ENCODE data around the gene MYRFL.

- TF ChIP-seq GATA2 (IDR thresholded peaks at IDR 0.05; ENCODE audit: low read depth, low read length): no peak
- TF ChIP-seq GATA3 (IDR thresholded peaks at IDR 0.05; ENCODE audit: low read depth, low read length): no peak
Measured at GRCh38 chr12:69916544-69917235, 91.7 kb downstream of the MYRFL start.

Measured in SH-SY5Y (cell line).